ENCODE measurements around the gene GMDS.

The GMDS gene

GRCh38 chr6:2196079-2196679 is 49.2 kb downstream of the GMDS start:
- TF ChIP-seq CTCF (IDR thresholded peaks at IDR 0.05; ENCODE audit: borderline replicate concordance, insufficient read depth, low read depth, low read length) = peak; percentile 54; the same call in 1 of the 2 replicates
- H3K4me3 ChIP-seq (ENCODE audit: low read depth, low read length) = no peak overlapping the region

GRCh38 chr6:2194643-2195042 is 50.8 kb downstream of the GMDS start:
- no peak for TF ChIP-seq CTCF (IDR thresholded peaks at IDR 0.05; ENCODE audit: borderline replicate concordance, insufficient read depth, low read depth, low read length)
- no peak overlapping the region for H3K4me3 ChIP-seq (ENCODE audit: low read depth, low read length)

GRCh38 chr6:2193931-2194330 is 51.5 kb downstream of the GMDS start:
- H3K4me3 ChIP-seq (ENCODE audit: low read depth, low read length) = no peak overlapping the region
- no peak for TF ChIP-seq CTCF (IDR thresholded peaks at IDR 0.05; ENCODE audit: borderline replicate concordance, insufficient read depth, low read depth, low read length)

GRCh38 chr6:2192976-2193375 is 52.4 kb downstream of the GMDS start:
- TF ChIP-seq CTCF (IDR thresholded peaks at IDR 0.05; ENCODE audit: borderline replicate concordance, insufficient read depth, low read depth, low read length) = no peak
- no peak overlapping the region for H3K4me3 ChIP-seq (ENCODE audit: low read depth, low read length)

GRCh38 chr6:2191390-2191740 is 54.0 kb downstream of the GMDS start:
- TF ChIP-seq CTCF (IDR thresholded peaks at IDR 0.05; ENCODE audit: borderline replicate concordance, insufficient read depth, low read depth, low read length) = no peak

GRCh38 chr6:2190661-2191389 is 54.6 kb downstream of the GMDS start:
- no peak overlapping the region for H3K4me3 ChIP-seq (ENCODE audit: low read depth, low read length)
- no peak for TF ChIP-seq CTCF (IDR thresholded peaks at IDR 0.05; ENCODE audit: borderline replicate concordance, insufficient read depth, low read depth, low read length)

More at GRCh38 chr6:2191390-2191740, 54.0 kb downstream of the GMDS start:
- H3K4me3 ChIP-seq (ENCODE audit: low read depth, low read length) = no peak overlapping the region

GRCh38 chr6:2188856-2189384 is 56.5 kb downstream of the GMDS start:
- no peak for TF ChIP-seq CTCF (IDR thresholded peaks at IDR 0.05; ENCODE audit: borderline replicate concordance, insufficient read depth, low read depth, low read length)
- H3K4me3 ChIP-seq (ENCODE audit: low read depth, low read length) = no peak overlapping the region
